ENCODE measurements around the gene AGXT.

Gene AGXT

DNA sequence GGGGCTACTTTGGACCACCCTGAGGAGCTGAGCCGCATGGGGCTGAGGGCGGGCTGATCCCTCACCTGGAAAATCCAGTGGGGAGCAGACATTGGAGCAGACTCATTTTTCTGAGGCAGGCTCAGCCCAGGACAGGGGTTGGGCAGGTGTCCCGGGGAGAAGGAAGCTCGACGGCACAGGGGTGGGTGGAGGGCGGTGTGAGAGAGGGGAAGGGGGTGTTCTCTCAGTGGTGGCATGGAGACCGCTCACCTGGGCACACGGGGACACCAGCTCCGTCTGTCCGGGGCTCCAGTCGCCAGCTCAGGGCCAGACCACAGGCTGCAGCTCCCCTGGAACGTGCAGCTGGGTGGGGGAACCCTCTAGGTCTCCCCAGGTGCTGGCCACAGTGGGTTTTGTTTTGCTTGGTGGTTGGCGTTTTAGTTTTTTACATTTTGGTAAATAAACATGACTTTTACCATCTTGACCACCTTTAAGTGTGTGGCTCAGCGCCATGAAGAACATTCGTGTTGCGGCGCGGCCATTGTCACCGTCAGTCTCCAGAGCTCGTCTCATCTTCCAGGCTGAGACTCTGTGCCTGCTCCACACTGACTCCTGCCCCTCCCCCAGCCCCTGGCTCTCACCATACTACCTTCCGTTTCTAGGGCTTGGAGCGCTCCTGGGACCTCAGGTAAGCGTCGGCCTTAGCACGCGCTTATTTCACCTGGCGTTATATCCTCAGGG lies 31.7 kb downstream of the AGXT start:
- DNase-seq: no peak

DNA sequence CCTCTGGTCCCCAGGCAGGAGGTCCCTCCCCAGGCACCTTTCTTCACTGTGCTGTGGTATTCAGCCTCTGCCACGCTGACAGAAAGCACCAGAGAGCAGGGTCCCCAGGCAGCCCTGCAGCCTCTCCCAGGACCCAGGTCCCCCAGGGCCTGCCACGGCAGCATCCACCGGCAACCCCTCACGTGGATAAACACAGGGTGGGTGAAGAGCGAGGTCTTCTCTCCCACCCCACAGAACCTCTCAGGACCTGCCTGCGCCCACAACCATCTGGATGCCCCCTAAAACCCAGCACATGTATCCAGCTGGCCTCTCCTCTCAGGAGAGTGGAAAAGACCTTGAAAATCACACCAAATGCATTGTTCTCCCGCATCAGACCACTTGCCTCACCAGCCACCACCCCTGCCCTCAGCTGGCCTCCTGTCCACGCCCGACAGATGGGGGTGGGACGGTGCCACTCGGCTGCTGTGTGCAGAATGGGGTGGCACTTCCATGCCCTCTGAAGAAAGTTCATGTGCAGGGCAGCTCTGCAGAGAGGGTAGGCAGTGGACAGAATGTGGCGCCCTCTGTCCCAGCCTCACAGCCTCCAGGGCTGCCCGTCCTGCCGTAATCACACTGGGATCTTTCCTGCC lies 33.5 kb downstream of the AGXT start:
- no peak for DNase-seq

DNA sequence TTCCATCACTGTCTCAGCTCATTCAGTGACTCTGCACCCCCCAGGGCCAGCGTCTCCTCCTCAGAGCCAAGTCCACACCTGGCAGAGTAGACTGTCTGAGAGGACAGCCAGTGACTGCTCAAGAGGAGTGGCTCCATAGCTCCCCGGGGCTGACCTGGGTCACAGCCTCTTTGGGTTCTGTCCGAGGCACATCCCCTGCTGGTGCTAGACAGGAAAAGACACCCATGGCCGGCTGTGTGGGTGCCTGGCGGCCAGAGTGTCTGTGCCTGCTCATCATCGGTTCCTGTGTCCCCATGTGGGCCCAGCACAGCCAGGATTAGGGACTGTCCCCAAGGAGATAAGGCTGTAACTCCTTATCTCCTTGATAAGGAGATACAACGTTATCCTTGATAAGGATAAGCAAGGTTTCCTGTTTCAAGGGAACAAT lies 34.0 kb downstream of the AGXT start:
- no peak for DNase-seq

GRCh38 chr2:240903191-240904060 lies 34.8 kb downstream of the AGXT start:
- DNase-seq: no peak

GRCh38 chr2:240904216-240905175 lies 35.9 kb downstream of the AGXT start:
- no peak for DNase-seq

- no peak for DNase-seq
These were observed 36.7 kb downstream of the AGXT start for GRCh38 chr2:240905176-240905781.

- DNase-seq: no peak
These were observed 37.7 kb downstream of the AGXT start, which contains the start of gene CROCC2 for GRCh38 chr2:240906141-240906910. TSS of gene CROCC2 (plus strand) at chr2:240906336. CDS start at chr2:240906514, 178 bp downstream.

DNA sequence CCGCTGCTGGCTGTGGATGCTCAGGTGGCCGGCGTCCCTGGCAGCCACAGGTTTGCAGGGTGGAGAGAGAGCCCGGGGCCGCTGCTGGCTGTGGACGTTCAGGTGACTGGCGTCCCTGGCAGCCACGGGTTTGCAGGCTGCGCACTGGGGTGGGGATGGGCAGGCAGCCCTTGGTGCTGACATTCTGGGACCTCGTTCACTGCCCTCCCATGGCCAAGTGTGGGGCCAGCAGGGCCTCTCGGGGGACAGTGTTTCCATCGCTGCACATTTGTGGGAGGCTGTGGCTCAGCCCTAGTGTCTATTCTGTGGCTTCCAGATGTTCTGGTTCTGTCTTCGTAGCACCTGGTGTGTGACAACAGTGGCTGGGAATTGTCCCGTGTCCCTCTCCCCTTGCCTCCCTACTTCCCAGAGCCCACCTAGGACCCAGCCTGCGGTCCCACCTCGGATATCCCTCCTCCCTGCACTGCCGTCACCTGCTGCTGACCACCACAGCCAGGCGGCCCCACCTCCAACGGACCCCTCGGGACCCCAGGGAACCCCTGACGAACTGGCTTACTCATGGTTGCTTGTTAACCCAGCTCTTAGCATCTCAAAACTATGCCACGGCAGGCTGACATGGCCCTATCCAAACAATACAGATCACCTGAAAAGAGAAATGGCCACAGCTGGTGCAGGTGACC lies 38.4 kb downstream of the AGXT start:
- no peak for DNase-seq

GRCh38 chr2:240909216-240909974 lies 40.8 kb downstream of the AGXT start:
- DNase-seq: no peak

DNA sequence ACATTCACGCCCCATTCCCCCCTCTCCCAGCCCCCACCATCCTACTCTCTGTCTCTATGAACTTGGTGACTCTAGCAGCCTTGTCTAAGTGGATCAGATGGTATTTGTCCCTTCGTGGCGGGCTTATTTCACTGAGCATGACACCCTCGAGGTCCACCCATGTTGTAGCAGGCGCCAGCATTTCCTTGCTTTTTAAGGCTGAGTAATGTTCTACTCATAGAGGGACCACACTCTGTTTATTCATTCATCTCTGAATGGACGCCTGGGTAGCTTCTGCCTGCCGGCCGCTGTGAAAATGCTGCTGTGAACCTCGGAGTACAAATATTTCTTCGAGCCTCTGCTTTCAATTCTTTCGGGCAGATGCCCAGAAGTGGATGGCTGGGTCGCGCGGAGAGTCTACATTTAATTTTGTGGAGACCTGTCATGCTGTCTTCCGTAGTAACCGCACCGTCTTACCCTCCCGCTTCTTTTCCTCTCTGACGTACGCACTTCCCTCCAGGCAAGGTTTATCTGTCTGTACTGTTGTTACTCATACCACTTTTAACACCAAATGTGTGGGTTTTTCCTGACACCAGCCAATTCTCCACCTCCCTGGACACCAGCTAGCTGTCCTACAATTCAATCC lies 43.1 kb downstream of the AGXT start:
- no peak for DNase-seq

DNA sequence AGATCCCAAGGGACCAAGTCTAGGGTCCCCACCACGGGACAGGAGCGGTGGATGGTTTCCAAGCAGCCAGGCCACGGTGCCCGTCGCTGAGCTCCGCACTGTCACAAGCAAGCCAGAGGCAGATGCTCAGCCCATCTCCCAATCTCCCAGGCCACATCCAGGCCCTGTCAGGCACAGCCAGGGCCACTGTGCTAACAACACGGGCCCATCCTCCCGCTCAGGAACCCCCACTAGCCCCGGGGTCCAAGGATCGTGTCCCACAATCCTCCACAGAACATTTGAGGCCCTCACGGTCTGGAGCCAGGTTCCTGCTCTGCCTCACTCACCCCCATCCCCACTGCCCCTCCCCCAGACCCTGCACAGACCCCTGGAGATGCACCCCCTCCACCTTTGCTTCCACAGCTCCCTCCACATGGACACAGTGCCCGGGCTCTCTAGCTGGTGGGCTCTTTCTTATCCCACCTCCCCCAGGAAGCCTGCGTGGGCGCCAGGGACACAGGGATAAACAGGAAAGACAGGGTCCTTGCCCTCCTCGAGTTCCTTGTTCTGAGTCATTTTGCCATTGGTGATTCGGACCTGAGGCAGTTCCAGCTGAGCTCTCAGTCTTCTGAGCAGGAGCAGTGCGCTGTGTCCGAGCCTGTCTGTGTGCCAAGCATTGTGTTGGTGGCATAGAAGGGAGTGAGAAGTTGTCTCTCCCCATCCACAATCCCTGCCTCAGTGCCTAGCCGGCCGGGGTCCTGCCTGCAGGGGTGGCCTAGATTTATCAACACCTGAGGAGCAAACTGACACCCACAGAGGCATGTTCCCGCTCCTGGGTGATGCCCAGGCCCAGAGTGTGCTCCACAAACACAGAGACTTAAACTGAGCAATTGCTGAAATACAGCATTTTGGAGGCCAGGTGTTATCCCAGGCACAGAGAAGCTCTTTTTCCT lies 44.5 kb downstream of the AGXT start:
- DNase-seq: no peak

GRCh38 chr2:240913810-240914644 lies 45.4 kb downstream of the AGXT start:
- peak; percentile 43 to 47 for DNase-seq

- DNase-seq: no peak
These were observed 46.3 kb downstream of the AGXT start for GRCh38 chr2:240914645-240915525.

GRCh38 chr2:240915526-240916341 lies 47.1 kb downstream of the AGXT start:
- DNase-seq: no peak

DNA sequence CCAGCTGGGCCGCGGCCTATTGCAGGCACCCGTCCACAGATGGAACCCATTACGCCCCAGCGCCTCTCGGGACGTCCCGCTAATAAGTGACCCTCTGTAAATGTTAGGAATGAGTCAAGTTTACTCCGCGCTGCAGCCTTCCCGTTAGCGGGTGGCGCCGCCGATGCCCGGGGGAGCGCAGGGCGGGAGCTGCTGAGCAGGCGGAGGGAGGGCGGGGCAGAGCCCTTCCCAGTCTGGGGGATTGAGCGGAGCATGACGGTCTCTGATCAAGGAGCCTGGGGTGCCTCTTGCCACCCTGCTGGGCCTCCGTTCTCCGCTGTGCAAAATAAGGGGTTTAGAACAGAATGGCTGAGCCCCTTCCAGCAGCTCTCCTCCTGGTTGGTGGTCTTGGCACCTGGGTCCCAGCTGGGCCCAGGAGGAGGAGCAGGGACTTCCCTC lies 48.0 kb downstream of the AGXT start:
- DNase-seq: no peak

All from CD4-positive, alpha-beta T cell treated with Interleukin-4 for 1 hour (primary cell).